ENCODE data around the gene CAMK2G.
"Not testable (repeated sequence)": the region's sequence is repeated elsewhere in the genome, so short reads cannot be mapped to it uniquely, and the experiment has no call there.

Gene CAMK2G

GRCh38 chr10:73874267-73875138 is at the start of gene CAMK2G:
Gene CAMK2G (minus strand): TSS chr10:73874555. CDS start chr10:73874461, 94 bp downstream.
- Mint-ChIP-seq H3K27me3 (no peaks in the 10 kb centered on the region), H3K27ac (peak within 1 kb of the TSS; percentile 90), H3K4me3 (peak within 1 kb of the TSS; percentile 86), H3K36me3 (peaks cover 4% of the 10 kb centered on the region), H3K4me1 (peaks cover 80% of the 10 kb centered on the region), H3K9me3 (no peaks in the 10 kb centered on the region)

DNA sequence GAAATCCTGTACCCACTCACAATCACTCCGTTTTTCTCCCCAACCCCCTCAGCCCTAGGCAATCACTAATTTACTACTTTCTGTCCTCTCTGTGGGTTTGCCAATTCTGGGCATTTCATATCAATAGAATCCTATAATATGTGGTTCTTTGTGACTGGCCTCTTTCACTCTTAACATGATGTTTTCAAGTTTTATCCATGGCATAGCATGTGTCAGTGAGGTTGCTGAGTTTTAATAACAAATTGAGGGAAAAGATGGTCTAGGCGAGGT is 48.4 kb upstream of the CAMK2G start:
- H3K36me3 Mint-ChIP-seq = no peaks in the 10 kb centered on the region
- H3K27me3 Mint-ChIP-seq = peaks cover 25% of the 10 kb centered on the region
- peak overlapping the region; percentile 39 for H3K27ac Mint-ChIP-seq
- peaks cover 39% of the 10 kb centered on the region for H3K4me1 Mint-ChIP-seq
- peak overlapping the region; percentile 51 for H3K4me3 Mint-ChIP-seq
- H3K9me3 Mint-ChIP-seq = no peaks in the 10 kb centered on the region

- no peaks in the 10 kb centered on the region for H3K9me3 Mint-ChIP-seq
- H3K27me3 Mint-ChIP-seq = peaks cover 19% of the 10 kb centered on the region
- no peaks in the 10 kb centered on the region for H3K36me3 Mint-ChIP-seq
- peaks cover 39% of the 10 kb centered on the region for H3K4me1 Mint-ChIP-seq
- H3K27ac Mint-ChIP-seq = peak overlapping the region; percentile 52
- H3K4me3 Mint-ChIP-seq = peak overlapping the region; percentile 51
These were observed 47.9 kb upstream of the CAMK2G start for GRCh38 chr10:73922007-73922863.

DNA sequence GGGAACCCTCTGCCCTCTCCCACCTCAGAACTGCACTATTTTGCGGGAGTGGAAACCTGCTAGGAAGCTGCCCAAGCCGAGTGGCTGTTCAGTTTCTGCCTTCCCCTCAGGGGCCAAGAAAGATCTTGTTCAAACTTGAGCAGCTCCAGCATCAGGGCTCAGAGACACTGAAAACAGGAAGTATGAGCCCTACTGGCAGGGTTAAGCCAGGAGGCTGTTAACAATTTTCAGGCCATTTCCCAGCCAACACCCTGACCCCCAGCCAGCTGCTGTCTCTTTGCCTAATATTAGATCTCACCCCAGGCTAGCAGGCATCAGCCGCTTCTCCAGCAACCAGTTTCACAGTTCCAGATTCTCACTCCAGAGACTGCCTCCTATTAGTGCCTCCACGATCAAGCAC is 45.7 kb upstream of the CAMK2G start:
- Mint-ChIP-seq H3K4me3 (no peak overlapping the region), H3K27ac (no peak overlapping the region), H3K27me3 (peaks cover 17% of the 10 kb centered on the region), H3K4me1 (peaks cover 39% of the 10 kb centered on the region), H3K36me3 (no peaks in the 10 kb centered on the region), H3K9me3 (no peaks in the 10 kb centered on the region)

DNA sequence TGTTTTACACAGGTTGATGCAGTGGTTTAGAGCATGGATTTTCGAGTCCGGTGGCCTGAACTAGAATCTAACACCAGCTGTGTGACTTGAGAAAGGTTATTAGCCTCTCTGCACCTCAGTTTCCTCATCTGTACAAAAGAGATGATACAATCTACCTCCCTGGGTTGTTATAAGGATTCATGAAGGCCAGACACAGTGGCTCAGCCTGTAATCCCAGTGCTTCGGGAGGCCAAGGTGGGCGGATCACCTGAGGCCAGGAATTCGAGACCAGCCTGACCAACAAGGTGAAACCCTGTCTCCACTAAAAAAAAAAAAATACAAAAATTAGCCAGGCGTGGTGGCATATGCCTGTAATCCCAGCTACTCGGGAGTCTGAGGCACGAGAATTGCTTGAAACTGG is 45.1 kb upstream of the CAMK2G start:
- not testable (repeated sequence) for H3K9me3 Mint-ChIP-seq, H3K4me3 Mint-ChIP-seq, H3K27ac Mint-ChIP-seq, H3K36me3 Mint-ChIP-seq
- Mint-ChIP-seq H3K27me3 (peaks cover 14% of the 10 kb centered on the region), H3K4me1 (peaks cover 35% of the 10 kb centered on the region)

- H3K27ac Mint-ChIP-seq = no peak overlapping the region
- H3K4me3 Mint-ChIP-seq = no peak overlapping the region
- H3K27me3 Mint-ChIP-seq = peaks cover 11% of the 10 kb centered on the region
- no peaks in the 10 kb centered on the region for H3K9me3 Mint-ChIP-seq
- H3K4me1 Mint-ChIP-seq = peaks cover 24% of the 10 kb centered on the region
- H3K36me3 Mint-ChIP-seq = no peaks in the 10 kb centered on the region
These were observed 43.4 kb upstream of the CAMK2G start for GRCh38 chr10:73917566-73918305.

- Mint-ChIP-seq H3K27ac (no peak overlapping the region), H3K4me3 (no peak overlapping the region), H3K4me1 (peaks cover 16% of the 10 kb centered on the region), H3K36me3 (no peaks in the 10 kb centered on the region), H3K27me3 (peaks cover 12% of the 10 kb centered on the region), H3K9me3 (no peaks in the 10 kb centered on the region)
These were observed 42.6 kb upstream of the CAMK2G start for GRCh38 chr10:73916761-73917470.

GRCh38 chr10:73915206-73915851 is 41.0 kb upstream of the CAMK2G start:
- Mint-ChIP-seq H3K36me3 (no peaks in the 10 kb centered on the region), H3K9me3 (no peaks in the 10 kb centered on the region), H3K27ac (peak overlapping the region; percentile 60), H3K4me3 (no peak overlapping the region), H3K4me1 (peaks cover 17% of the 10 kb centered on the region), H3K27me3 (peaks cover 21% of the 10 kb centered on the region)

- Mint-ChIP-seq H3K4me3 (no peak overlapping the region), H3K9me3 (no peaks in the 10 kb centered on the region)
These were observed 39.7 kb upstream of the CAMK2G start for GRCh38 chr10:73914036-73914435.

DNA sequence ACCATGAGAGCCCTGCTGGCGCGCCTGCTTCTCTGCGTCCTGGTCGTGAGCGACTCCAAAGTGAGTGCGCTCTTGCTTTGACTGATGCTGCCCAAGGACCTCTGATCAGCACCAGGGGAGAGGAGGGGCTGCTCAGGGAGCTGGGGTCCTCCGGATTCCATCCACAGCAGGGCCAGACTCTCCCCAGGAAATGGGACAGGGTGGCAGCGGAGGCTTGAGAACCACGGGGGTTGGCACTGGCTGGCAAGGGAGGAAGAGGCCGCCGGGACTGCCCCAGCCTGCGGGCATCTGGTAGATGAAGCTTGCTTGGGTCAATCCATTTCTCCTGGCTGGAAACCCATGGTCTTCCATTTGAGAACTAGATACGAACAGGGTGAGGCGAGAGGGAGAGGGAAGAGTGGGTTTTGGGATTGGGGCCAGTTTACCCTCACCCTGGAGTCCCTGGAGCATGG is 37.2 kb upstream of the CAMK2G start:
- no peak overlapping the region for H3K27ac Mint-ChIP-seq
- H3K4me3 Mint-ChIP-seq = peak overlapping the region; percentile 95
- H3K27me3 Mint-ChIP-seq = peaks cover 27% of the 10 kb centered on the region
- H3K9me3 Mint-ChIP-seq = no peaks in the 10 kb centered on the region
- no peaks in the 10 kb centered on the region for H3K36me3 Mint-ChIP-seq
- H3K4me1 Mint-ChIP-seq = peaks cover 35% of the 10 kb centered on the region

More at GRCh38 chr10:73914036-73914435, 39.7 kb upstream of the CAMK2G start:
- H3K27me3 Mint-ChIP-seq = peaks cover 24% of the 10 kb centered on the region
- peaks cover 23% of the 10 kb centered on the region for H3K4me1 Mint-ChIP-seq
- H3K27ac Mint-ChIP-seq = no peak overlapping the region
- H3K36me3 Mint-ChIP-seq = no peaks in the 10 kb centered on the region

- no peaks in the 10 kb centered on the region for H3K9me3 Mint-ChIP-seq
- H3K27ac Mint-ChIP-seq = peak within 1 kb of the TSS; percentile 41
- peak within 1 kb of the TSS; percentile 95 for H3K4me3 Mint-ChIP-seq
- H3K27me3 Mint-ChIP-seq = peaks cover 27% of the 10 kb centered on the region
- peaks cover 35% of the 10 kb centered on the region for H3K4me1 Mint-ChIP-seq
- no peaks in the 10 kb centered on the region for H3K36me3 Mint-ChIP-seq
These were observed 36.6 kb upstream of the CAMK2G start, which contains the start of gene PLAU for GRCh38 chr10:73910764-73911552. Gene PLAU (plus strand): TSS chr10:73911132. CDS start chr10:73911556, 424 bp downstream.

- H3K9me3 Mint-ChIP-seq = no peaks in the 10 kb centered on the region
- peak overlapping the region; percentile 91 for H3K4me3 Mint-ChIP-seq
- H3K36me3 Mint-ChIP-seq = no peaks in the 10 kb centered on the region
- peaks cover 35% of the 10 kb centered on the region for H3K4me1 Mint-ChIP-seq
- H3K27ac Mint-ChIP-seq = peak overlapping the region; percentile 41
- H3K27me3 Mint-ChIP-seq = peaks cover 25% of the 10 kb centered on the region
These were observed 36.0 kb upstream of the CAMK2G start for GRCh38 chr10:73910401-73910763.

DNA sequence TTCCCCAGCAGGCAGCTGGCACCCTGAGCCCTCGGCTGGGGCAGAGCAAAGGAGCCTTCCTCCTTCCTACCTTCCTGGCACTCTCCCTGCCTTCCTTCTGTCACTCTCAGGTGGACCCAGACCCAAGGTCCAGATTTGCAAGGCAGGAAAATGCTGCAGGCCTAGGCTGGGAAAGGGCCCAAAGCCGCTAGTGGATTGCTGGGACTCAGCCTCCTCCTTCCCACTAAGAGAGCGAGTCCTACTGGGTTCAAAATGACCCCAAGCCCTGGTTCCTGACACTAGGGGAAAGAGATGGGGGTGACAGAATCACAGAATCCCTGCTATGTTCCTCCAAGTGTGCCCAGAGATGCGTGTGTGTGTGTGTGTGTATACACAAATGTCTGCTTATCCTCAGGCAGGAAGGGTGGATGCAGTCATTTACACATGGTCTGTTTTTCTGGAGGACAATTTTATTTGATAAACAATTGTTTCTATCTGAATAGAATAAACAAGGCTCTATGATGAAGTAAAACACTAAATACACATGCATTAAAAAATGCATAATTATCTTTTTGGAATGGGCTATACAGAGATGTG is 35.3 kb upstream of the CAMK2G start:
- Mint-ChIP-seq H3K4me3 (peak overlapping the region; percentile 91), H3K4me1 (peaks cover 35% of the 10 kb centered on the region)

More for the DNA sequence above, 35.3 kb upstream of the CAMK2G start:
- Mint-ChIP-seq H3K27ac (no peak overlapping the region), H3K36me3 (no peaks in the 10 kb centered on the region), H3K9me3 (no peaks in the 10 kb centered on the region), H3K27me3 (peaks cover 27% of the 10 kb centered on the region)
